Measurements from ENCODE around the gene TIGD7. TPM values are rescaled to one million over a fixed set of nuclear protein-coding genes. Genes with fewer than 3 reads are reported as not detected.
A peak's percentile ranks its signal among the peaks of the same experiment; 100 is the strongest.

Gene TIGD7
- total RNA-seq, 6 experiments from 2014 or later = 0.56 to 1.9 (median 1.7) TPM

GRCh38 chr16:3346041-3346440, 40.8 kb upstream of the TIGD7 start:
- Histone ChIP-seq H3K27me3 (no peaks in the 10 kb centered on the region), H3K27ac (no peak overlapping the region), H3K36me3 (no peaks in the 10 kb centered on the region), H3K9me3 (no peaks in the 10 kb centered on the region), H3K4me3 (no peak overlapping the region), H3K4me1 (no peaks in the 10 kb centered on the region)
- ATAC-seq (no peak), DNase-seq (no peak)
- 41% methylated on average over 2 of the region's 2 CpGs for WGBS (ENCODE audit: insufficient coverage, low coverage, low lambda C conversion rate, missing lambda C conversion rate)
- TF ChIP-seq POLR2A (IDR thresholded peaks at IDR 0.05) = no peak
- TF ChIP-seq CTCF (IDR thresholded peaks at IDR 0.05) = no peak
- intact Hi-C loops (cut with DNase I) = no loop called here

- peak; percentile 41 to 91 (median 73) for ATAC-seq
Observed at GRCh38 chr16:3328643-3329042, 23.4 kb upstream of the TIGD7 start.

GRCh38 chr16:3328104-3328503, 22.9 kb upstream of the TIGD7 start:
- intact Hi-C loops (cut with DNase I) = no loop called here
- Histone ChIP-seq H3K27ac (no peak overlapping the region), H3K36me3 (no peaks in the 10 kb centered on the region), H3K27me3 (no peaks in the 10 kb centered on the region), H3K4me3 (no peak overlapping the region), H3K4me1 (peaks cover 0 to 4% (median 0%) of the 10 kb centered on the region in 4 donors), H3K9me3 (peaks cover 0 to 6% (median 0%) of the 10 kb centered on the region in 4 donors)
- TF ChIP-seq POLR2A (IDR thresholded peaks at IDR 0.05) (no peak), CTCF (IDR thresholded peaks at IDR 0.05) (no peak)
- ATAC-seq (no peak), DNase-seq (no peak)
- WGBS (ENCODE audit: insufficient coverage, low coverage, low lambda C conversion rate, missing lambda C conversion rate) = 70% methylated on average over 3 of the region's 3 CpGs

More at GRCh38 chr16:3328643-3329042, 23.4 kb upstream of the TIGD7 start:
- Histone ChIP-seq H3K4me1 (peaks cover 0 to 4% (median 0%) of the 10 kb centered on the region in 4 donors), H3K27me3 (no peaks in the 10 kb centered on the region), H3K4me3 (no peak overlapping the region), H3K36me3 (no peaks in the 10 kb centered on the region), H3K27ac (no peak overlapping the region), H3K9me3 (peaks cover 0 to 6% (median 0%) of the 10 kb centered on the region in 4 donors)
- peak in 2 of 3 donors; percentile 49 to 65 for DNase-seq
- 33% methylated on average over 2 of the region's 2 CpGs for WGBS (ENCODE audit: insufficient coverage, low coverage, low lambda C conversion rate, missing lambda C conversion rate)
- intact Hi-C loops (cut with DNase I) = no loop called here
- no peak for TF ChIP-seq CTCF (IDR thresholded peaks at IDR 0.05)

GRCh38 chr16:3327514-3327913, 22.3 kb upstream of the TIGD7 start:
- no peak for TF ChIP-seq POLR2A (IDR thresholded peaks at IDR 0.05)
- TF ChIP-seq CTCF (IDR thresholded peaks at IDR 0.05) = no peak
- no peak for DNase-seq
- Histone ChIP-seq H3K9me3 (peaks cover 0 to 6% (median 0%) of the 10 kb centered on the region in 4 donors), H3K4me1 (peaks cover 0 to 4% (median 0%) of the 10 kb centered on the region in 4 donors), H3K27ac (no peak overlapping the region), H3K4me3 (no peak overlapping the region), H3K36me3 (no peaks in the 10 kb centered on the region), H3K27me3 (no peaks in the 10 kb centered on the region)
- no peak for ATAC-seq
- WGBS (ENCODE audit: insufficient coverage, low coverage, low lambda C conversion rate, missing lambda C conversion rate) = 77% methylated on average over 4 of the region's 4 CpGs
- intact Hi-C loops (cut with DNase I) = no loop called here

- Histone ChIP-seq H3K4me3 (no peak overlapping the region), H3K4me1 (no peaks in the 10 kb centered on the region), H3K27me3 (no peaks in the 10 kb centered on the region), H3K36me3 (peaks cover 0 to 12% (median 8%) of the 10 kb centered on the region in 4 donors), H3K27ac (no peak overlapping the region), H3K9me3 (peaks cover 0 to 46% (median 26%) of the 10 kb centered on the region in 4 donors)
- intact Hi-C loops (cut with DNase I) = no loop called here
- 49% methylated on average over 2 of the region's 2 CpGs for WGBS (ENCODE audit: insufficient coverage, low coverage, low lambda C conversion rate, missing lambda C conversion rate)
- TF ChIP-seq POLR2A (IDR thresholded peaks at IDR 0.05) = no peak
- TF ChIP-seq CTCF (IDR thresholded peaks at IDR 0.05) = no peak
- no peak for ATAC-seq
- no peak for DNase-seq
Observed at GRCh38 chr16:3321816-3322215, 16.6 kb upstream of the TIGD7 start.

Data from right lobe of liver (tissue), 6 donors.